Measurements from ENCODE around the gene ARMC3.
"Not testable (repeated sequence)": the region's sequence is repeated elsewhere in the genome, so short reads cannot be mapped to it uniquely, and the experiment has no call there.

Gene ARMC3

GRCh38 chr10:23047201-23048050, 119.6 kb downstream of the ARMC3 start:
- DNase-seq (ENCODE audit: low read depth in 2 of 2): no peak

- no peak for DNase-seq (ENCODE audit: low read depth in 2 of 2)
Measured at GRCh38 chr10:23048191-23048590, 120.3 kb downstream of the ARMC3 start.

DNA sequence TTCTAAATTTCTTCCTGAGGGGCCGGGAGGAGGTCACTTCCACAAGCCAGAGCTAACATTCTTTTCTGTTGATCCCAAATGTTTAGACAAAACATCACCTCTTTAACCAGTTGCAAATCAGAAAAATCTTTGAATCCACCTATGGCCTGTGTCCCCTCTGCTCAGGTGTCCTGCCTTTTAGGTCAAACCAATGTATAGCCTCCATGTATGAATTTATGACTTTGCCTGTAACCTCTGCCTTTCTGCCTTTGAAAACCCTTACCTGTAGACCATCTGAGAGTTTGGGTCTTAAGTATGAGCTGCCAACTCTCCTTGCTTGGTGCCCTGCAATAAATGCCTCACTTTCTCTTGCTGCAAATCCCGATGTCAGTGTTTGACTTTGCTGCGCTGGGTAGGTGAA, 123.4 kb downstream of the ARMC3 start:
- DNase-seq (ENCODE audit: low read depth in 2 of 2): no peak

DNA sequence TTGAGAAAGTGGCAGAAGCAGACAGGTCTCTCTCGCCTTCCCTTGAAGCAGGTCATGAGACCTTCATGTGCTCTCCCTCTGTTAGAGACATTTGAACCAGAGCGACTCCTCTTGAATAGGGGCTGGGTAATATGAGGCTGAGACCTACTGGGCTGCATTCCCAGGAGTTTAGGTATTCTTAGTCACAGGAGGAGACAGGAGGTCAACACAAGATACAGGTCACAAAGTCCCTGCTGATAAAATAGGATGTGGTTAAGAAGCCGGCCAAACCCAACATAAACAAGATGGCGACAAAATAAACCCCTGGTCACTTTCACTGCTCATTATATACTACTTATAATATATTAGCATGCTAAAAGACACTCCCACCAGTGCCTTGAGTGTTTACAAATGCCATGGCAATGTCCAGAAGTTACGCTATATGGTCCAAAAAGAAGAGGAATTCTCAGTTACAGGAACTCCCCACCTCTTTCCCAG, 124.0 kb downstream of the ARMC3 start:
- DNase-seq (ENCODE audit: low read depth in 2 of 2): no peak

GRCh38 chr10:23053036-23053435, 125.2 kb downstream of the ARMC3 start:
- DNase-seq (ENCODE audit: low read depth in 2 of 2): no peak

- DNase-seq (ENCODE audit: low read depth in 2 of 2): no peak
Measured at GRCh38 chr10:23055424-23056185, 127.8 kb downstream of the ARMC3 start.

DNA sequence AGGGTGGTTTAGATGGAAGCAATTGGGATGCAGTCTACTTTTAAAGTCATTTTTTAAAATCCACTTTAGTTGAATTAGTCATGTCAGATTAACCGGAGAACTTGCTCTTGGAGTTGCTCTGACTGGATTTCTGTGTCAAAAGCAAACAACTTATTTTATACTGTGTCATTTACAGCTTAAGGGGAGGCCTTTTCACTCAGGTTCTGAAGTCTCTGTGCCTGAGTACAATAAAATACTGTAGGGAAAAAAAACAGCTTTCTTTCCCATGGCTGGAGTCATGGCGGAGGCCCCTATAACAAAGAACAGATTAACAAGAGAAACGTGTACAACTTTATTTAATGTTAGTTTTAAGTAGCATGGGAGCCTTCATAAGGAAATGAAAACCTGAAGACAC, 128.3 kb downstream of the ARMC3 start:
- no peak for DNase-seq (ENCODE audit: low read depth in 2 of 2)

- no peak for DNase-seq (ENCODE audit: low read depth in 2 of 2)
Measured at GRCh38 chr10:23058366-23058765, 130.5 kb downstream of the ARMC3 start.

DNA sequence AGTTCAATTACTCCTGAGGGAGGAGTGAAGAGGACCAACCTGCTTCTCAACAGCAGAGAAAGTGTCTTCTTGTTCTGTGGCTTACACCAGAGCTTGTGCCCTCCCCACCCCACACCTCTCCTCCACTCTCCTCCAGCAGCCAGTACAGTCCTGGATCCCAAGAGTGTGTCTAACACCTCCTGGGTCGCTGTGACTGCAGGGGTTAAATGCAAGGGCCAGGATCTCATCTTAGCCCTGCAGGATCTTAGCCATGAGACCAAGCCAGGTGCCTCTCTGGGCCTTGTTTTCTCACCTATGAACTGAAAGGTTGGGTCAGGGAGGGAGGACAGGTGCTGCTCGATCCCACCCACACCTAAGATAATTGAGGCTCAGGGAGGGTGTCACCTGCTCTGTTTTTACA, 133.1 kb downstream of the ARMC3 start:
- DNase-seq (ENCODE audit: low read depth in 2 of 2): no peak

DNA sequence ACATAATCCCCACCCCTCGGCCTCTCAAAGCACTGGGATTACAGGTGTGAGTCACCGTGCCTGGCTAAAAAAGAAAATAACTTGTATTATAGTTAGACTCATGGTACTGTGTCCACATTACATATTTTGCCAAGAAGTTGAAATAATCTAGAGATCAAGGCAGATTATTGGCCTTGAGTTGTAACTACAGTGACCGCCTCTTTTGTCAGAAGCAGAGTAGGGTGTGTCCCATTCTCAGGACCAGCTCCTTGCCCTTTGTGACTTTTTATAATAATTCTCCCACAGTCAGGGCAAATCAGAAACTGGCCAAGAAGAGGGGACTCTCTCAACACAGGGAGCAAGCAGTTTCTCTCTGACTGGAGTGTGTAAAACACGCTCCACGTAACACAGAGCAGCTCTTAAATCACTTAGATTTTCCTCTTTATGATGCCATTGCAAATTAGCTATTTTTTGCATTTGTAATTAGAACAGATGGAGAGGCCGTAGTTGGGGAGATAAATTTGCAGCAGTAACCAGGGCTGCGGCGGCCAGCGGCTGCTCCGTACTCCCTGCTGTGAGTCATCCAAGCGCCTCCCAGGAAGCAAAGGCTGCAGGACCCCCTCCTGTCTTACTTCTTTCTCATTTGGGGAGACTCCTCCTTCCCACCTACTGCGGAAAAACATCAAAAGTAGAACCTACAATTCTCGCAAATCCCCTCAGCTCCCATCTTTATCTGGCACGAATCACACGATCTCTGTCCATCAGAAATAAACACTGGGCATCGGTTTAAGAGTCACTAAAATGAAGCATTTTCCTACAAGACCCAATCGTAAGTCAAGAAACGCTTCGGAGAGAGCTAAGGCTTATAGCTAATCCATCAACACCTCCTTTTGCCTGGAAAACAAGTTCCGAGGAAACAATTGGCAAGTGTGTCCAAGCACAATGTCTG, 135.5 kb downstream of the ARMC3 start:
- DNase-seq (ENCODE audit: low read depth in 2 of 2): no peak

- DNase-seq (ENCODE audit: low read depth in 2 of 2): no peak
Measured at GRCh38 chr10:23063973-23064812, 136.3 kb downstream of the ARMC3 start.

GRCh38 chr10:23064813-23065114, 136.9 kb downstream of the ARMC3 start:
- not testable (repeated sequence) for DNase-seq (ENCODE audit: low read depth in 2 of 2)

- no peak for DNase-seq (ENCODE audit: low read depth in 2 of 2)
Measured at GRCh38 chr10:23065181-23065948, 137.5 kb downstream of the ARMC3 start.

- DNase-seq (ENCODE audit: low read depth in 2 of 2): no peak
Measured at GRCh38 chr10:23067337-23067736, 139.5 kb downstream of the ARMC3 start.

GRCh38 chr10:23067939-23068775, 140.3 kb downstream of the ARMC3 start:
- peak; percentile 17 to 46 for DNase-seq (ENCODE audit: low read depth in 2 of 2)

- no peak for DNase-seq (ENCODE audit: low read depth in 2 of 2)
Measured at GRCh38 chr10:23069019-23069815, 141.4 kb downstream of the ARMC3 start.

DNA sequence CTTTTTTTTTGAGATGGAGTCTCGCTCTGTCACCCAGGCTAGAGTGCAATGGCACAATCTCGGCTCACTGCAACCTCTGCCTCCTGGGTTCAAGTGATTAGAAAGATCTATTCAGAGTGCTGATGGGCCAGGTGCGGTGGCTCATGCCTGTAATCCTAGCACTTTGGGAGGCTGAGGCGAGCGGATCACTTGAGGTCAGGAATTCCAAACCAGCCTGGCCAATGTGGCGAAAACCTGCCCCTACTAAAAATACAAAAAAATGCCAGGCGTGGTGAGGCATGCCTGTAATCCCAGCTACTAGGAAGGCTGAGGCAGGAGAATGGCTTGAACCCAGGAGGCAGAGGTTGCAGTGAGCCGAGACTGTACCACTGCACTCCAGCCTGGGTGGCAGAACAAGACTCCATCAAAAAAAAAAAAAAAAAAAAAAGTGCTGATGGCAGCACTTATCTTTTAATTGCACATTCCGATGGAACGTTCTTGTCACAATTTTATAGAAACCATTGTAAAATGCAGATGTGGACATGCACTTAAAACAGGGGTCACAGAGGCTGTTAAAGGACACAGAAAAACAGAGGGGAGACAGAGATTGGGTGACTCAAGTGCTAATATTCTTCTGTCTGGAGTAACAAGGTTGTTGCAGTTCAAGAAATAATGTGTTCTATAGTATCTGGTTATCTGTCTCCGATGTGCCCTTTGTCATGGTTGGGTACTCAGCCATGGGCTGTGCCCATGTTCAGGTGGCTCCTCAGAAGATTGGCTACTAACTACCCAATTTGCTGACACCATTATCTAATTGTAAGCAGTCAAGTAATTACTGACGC, 142.4 kb downstream of the ARMC3 start:
- DNase-seq (ENCODE audit: low read depth in 2 of 2): not testable (repeated sequence)

GRCh38 chr10:23070913-23071218, 143.0 kb downstream of the ARMC3 start:
- no peak for DNase-seq (ENCODE audit: low read depth in 2 of 2)

All from stimulated activated CD4-positive, alpha-beta T cell treated with anti-CD3 and anti-CD28 coated beads, Interleukin-1b, Interleukin-23, amount 100 ng/mL, for 1 hour (primary cell).